ENCODE data around the gene DHODH. TPM values are rescaled to one million over a fixed set of nuclear protein-coding genes. Genes with fewer than 3 reads are reported as not detected.
"Not testable (repeated sequence)": the region's sequence is repeated elsewhere in the genome, so short reads cannot be mapped to it uniquely, and the experiment has no call there.

Gene DHODH

GRCh38 chr16:72060405-72060804 is 51.9 kb downstream of the DHODH start:
- Histone ChIP-seq H3K4me3 (ENCODE audit: low read length) (no peak overlapping the region), H3K9me3 (replicated peaks; ENCODE audit: low read length) (no peaks in the 10 kb centered on the region), H3K9ac (ENCODE audit: low read depth, low read length) (no peak overlapping the region), H3K36me3 (ENCODE audit: insufficient read depth, low read length) (no peaks in the 10 kb centered on the region), H3K4me2 (ENCODE audit: low read length) (no peak overlapping the region), H3K27me3 (ENCODE audit: control insufficient read depth, insufficient read depth, low read length) (no peaks in the 10 kb centered on the region), H3K4me1 (ENCODE audit: control insufficient read depth, insufficient read depth, low read length) (no peaks in the 10 kb centered on the region)

- Histone ChIP-seq H3K9me3 (replicated peaks; ENCODE audit: low read length) (no peaks in the 10 kb centered on the region), H3K9ac (ENCODE audit: low read depth, low read length) (no peak overlapping the region), H3K4me3 (ENCODE audit: low read length) (no peak overlapping the region), H3K27me3 (ENCODE audit: control insufficient read depth, insufficient read depth, low read length) (no peaks in the 10 kb centered on the region), H3K4me1 (ENCODE audit: control insufficient read depth, insufficient read depth, low read length) (no peaks in the 10 kb centered on the region), H3K36me3 (ENCODE audit: insufficient read depth, low read length) (no peaks in the 10 kb centered on the region), H3K4me2 (ENCODE audit: low read length) (no peak overlapping the region)
Observed at GRCh38 chr16:72061564-72061963, 53.0 kb downstream of the DHODH start.

- Histone ChIP-seq H3K9ac (ENCODE audit: low read depth, low read length) (no peak overlapping the region), H3K4me1 (ENCODE audit: control insufficient read depth, insufficient read depth, low read length) (no peaks in the 10 kb centered on the region), H3K4me2 (ENCODE audit: low read length) (no peak overlapping the region)
Observed at GRCh38 chr16:72064361-72064894, 55.9 kb downstream of the DHODH start.

GRCh38 chr16:72066747-72067146 is 58.2 kb downstream of the DHODH start:
- Histone ChIP-seq H3K36me3 (ENCODE audit: insufficient read depth, low read length) (no peaks in the 10 kb centered on the region), H3K9ac (ENCODE audit: low read depth, low read length) (no peak overlapping the region), H3K4me2 (ENCODE audit: low read length) (no peak overlapping the region), H3K27me3 (ENCODE audit: control insufficient read depth, insufficient read depth, low read length) (no peaks in the 10 kb centered on the region), H3K4me3 (ENCODE audit: low read length) (no peak overlapping the region), H3K9me3 (replicated peaks; ENCODE audit: low read length) (no peaks in the 10 kb centered on the region), H3K4me1 (ENCODE audit: control insufficient read depth, insufficient read depth, low read length) (no peaks in the 10 kb centered on the region)

More at GRCh38 chr16:72064361-72064894, 55.9 kb downstream of the DHODH start:
- H3K9me3 ChIP-seq (replicated peaks; ENCODE audit: low read length) = no peaks in the 10 kb centered on the region
- no peak overlapping the region for H3K4me3 ChIP-seq (ENCODE audit: low read length)
- no peaks in the 10 kb centered on the region for H3K36me3 ChIP-seq (ENCODE audit: insufficient read depth, low read length)
- no peaks in the 10 kb centered on the region for H3K27me3 ChIP-seq (ENCODE audit: control insufficient read depth, insufficient read depth, low read length)

- Histone ChIP-seq H3K36me3 (ENCODE audit: insufficient read depth, low read length) (no peaks in the 10 kb centered on the region), H3K4me1 (ENCODE audit: control insufficient read depth, insufficient read depth, low read length) (no peaks in the 10 kb centered on the region), H3K4me3 (ENCODE audit: low read length) (no peak overlapping the region), H3K9ac (ENCODE audit: low read depth, low read length) (no peak overlapping the region), H3K9me3 (replicated peaks; ENCODE audit: low read length) (no peaks in the 10 kb centered on the region), H3K27me3 (ENCODE audit: control insufficient read depth, insufficient read depth, low read length) (no peaks in the 10 kb centered on the region), H3K4me2 (ENCODE audit: low read length) (no peak overlapping the region)
Observed at GRCh38 chr16:72068930-72069329, 60.4 kb downstream of the DHODH start.

- Histone ChIP-seq H3K4me1 (ENCODE audit: control insufficient read depth, insufficient read depth, low read length) (no peaks in the 10 kb centered on the region), H3K4me3 (ENCODE audit: low read length) (no peak overlapping the region), H3K27me3 (ENCODE audit: control insufficient read depth, insufficient read depth, low read length) (no peaks in the 10 kb centered on the region), H3K4me2 (ENCODE audit: low read length) (no peak overlapping the region), H3K9ac (ENCODE audit: low read depth, low read length) (no peak overlapping the region), H3K9me3 (replicated peaks; ENCODE audit: low read length) (no peaks in the 10 kb centered on the region), H3K36me3 (ENCODE audit: insufficient read depth, low read length) (no peaks in the 10 kb centered on the region)
Observed at GRCh38 chr16:72072514-72073342, 64.2 kb downstream of the DHODH start.

- no peak overlapping the region for H3K4me3 ChIP-seq (ENCODE audit: low read length)
Observed at GRCh38 chr16:72073560-72074230, 65.2 kb downstream of the DHODH start.

GRCh38 chr16:72075067-72075466 is 66.5 kb downstream of the DHODH start:
- not testable (repeated sequence) for H3K4me2 ChIP-seq (ENCODE audit: low read length); H3K4me3 ChIP-seq (ENCODE audit: low read length); H3K36me3 ChIP-seq (ENCODE audit: insufficient read depth, low read length); H3K9me3 ChIP-seq (replicated peaks; ENCODE audit: low read length); H3K9ac ChIP-seq (ENCODE audit: low read depth, low read length); H3K27me3 ChIP-seq (ENCODE audit: control insufficient read depth, insufficient read depth, low read length); H3K4me1 ChIP-seq (ENCODE audit: control insufficient read depth, insufficient read depth, low read length)

More at GRCh38 chr16:72073560-72074230, 65.2 kb downstream of the DHODH start:
- Histone ChIP-seq H3K9me3 (replicated peaks; ENCODE audit: low read length) (no peaks in the 10 kb centered on the region), H3K4me1 (ENCODE audit: control insufficient read depth, insufficient read depth, low read length) (no peaks in the 10 kb centered on the region), H3K4me2 (ENCODE audit: low read length) (no peak overlapping the region), H3K27me3 (ENCODE audit: control insufficient read depth, insufficient read depth, low read length) (no peaks in the 10 kb centered on the region), H3K9ac (ENCODE audit: low read depth, low read length) (no peak overlapping the region), H3K36me3 (ENCODE audit: insufficient read depth, low read length) (no peaks in the 10 kb centered on the region)

Small RNAs within 50 kb of the gene (small RNA-seq; reads per million reads assigned to genes)
- not detected for gene RPL39P31

All from skeletal muscle satellite cell (primary cell).